Stomach (tissue), 4 donors: ENCODE measurements around the gene CYP4F2.
"Not testable (repeated sequence)": the region's sequence is repeated elsewhere in the genome, so short reads cannot be mapped to it uniquely, and the experiment has no call there.

Experiments
- EP300 ChIP-seq: sonication (generic); formaldehyde crosslinking; IDR thresholded peaks from one replicate; pipeline ENCODE4 v1.6.1; 2017; ENCODE audit warnings: antibody characterized with exemption
- POLR2A ChIP-seq, 4 donors: fragments of 450-650 bp; IDR thresholded peaks; one replicate each; pipeline ENCODE4 v1.6.1; 2016; ENCODE audit warnings: antibody characterized with exemption in 4 of 4, control low read depth in 2 of 4, mild to moderate bottlenecking in 1 of 4, moderate library complexity in 1 of 4
- POLR2AphosphoS5 ChIP-seq, 3 donors: sonication (generic); formaldehyde crosslinking; IDR thresholded peaks; one replicate each; pipeline ENCODE4 v1.6.1; 2016; ENCODE audit warnings: antibody characterized with exemption in 3 of 3
- TF ChIP-seq, protein P1 (sequence below), 7 experiments: fragments of 450-650 bp in 4 of 7; fragments of 200-600 bp in 3 of 7; sonication (generic) in 3 of 7; IDR thresholded peaks; one replicate each; pipeline ENCODE4 v1.5.1; 2016 to 2019; ENCODE audit warnings: antibody characterized with exemption in 7 of 7, control low read depth in 2 of 7, mild to moderate bottlenecking in 1 of 7

- TF ChIP-seq, protein P1, sequence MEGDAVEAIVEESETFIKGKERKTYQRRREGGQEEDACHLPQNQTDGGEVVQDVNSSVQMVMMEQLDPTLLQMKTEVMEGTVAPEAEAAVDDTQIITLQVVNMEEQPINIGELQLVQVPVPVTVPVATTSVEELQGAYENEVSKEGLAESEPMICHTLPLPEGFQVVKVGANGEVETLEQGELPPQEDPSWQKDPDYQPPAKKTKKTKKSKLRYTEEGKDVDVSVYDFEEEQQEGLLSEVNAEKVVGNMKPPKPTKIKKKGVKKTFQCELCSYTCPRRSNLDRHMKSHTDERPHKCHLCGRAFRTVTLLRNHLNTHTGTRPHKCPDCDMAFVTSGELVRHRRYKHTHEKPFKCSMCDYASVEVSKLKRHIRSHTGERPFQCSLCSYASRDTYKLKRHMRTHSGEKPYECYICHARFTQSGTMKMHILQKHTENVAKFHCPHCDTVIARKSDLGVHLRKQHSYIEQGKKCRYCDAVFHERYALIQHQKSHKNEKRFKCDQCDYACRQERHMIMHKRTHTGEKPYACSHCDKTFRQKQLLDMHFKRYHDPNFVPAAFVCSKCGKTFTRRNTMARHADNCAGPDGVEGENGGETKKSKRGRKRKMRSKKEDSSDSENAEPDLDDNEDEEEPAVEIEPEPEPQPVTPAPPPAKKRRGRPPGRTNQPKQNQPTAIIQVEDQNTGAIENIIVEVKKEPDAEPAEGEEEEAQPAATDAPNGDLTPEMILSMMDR (IDR thresholded peaks at IDR 0.05) = not testable (repeated sequence)
- not testable (repeated sequence) for TF ChIP-seq POLR2A (IDR thresholded peaks at IDR 0.05); EP300
- TF ChIP-seq POLR2AphosphoS5 (IDR thresholded peaks at IDR 0.05) = peak in 1 of 3 donors; percentile 3
Measured at GRCh38 chr19:15835565-15836329, 62.1 kb downstream of the CYP4F2 start.
